IPS DF 4.7 (cell line): Measurements from ENCODE around the gene SATL1.
"Not testable (repeated sequence)": the region's sequence is repeated elsewhere in the genome, so short reads cannot be mapped to it uniquely, and the experiment has no call there.

ENCODE experiments used
- DNase-seq: peaks from one replicate; pipeline ENCODE4 v3.0.0-alpha.2; 2013; ENCODE audit warnings: low spot score; ENCODE audit errors: extremely low read depth

SATL1 gene

GRCh38 chrX:85109235-85109634 is 134.3 kb downstream of the SATL1 start:
- no peak for DNase-seq

- DNase-seq, result no peak
Measured at GRCh38 chrX:85108165-85108564, 135.4 kb downstream of the SATL1 start.

GRCh38 chrX:85107407-85107806 is 136.2 kb downstream of the SATL1 start:
- DNase-seq, result no peak

- no peak for DNase-seq
Measured at GRCh38 chrX:85089321-85089840, 154.2 kb downstream of the SATL1 start.

- DNase-seq, result no peak
Measured at GRCh38 chrX:85084770-85085393, 158.7 kb downstream of the SATL1 start.

- DNase-seq, result not testable (repeated sequence)
Measured at GRCh38 chrX:85077247-85077646, 166.3 kb downstream of the SATL1 start.

GRCh38 chrX:85065512-85066198 is 177.9 kb downstream of the SATL1 start:
- no peak for DNase-seq

- DNase-seq, result no peak
Measured at GRCh38 chrX:85052636-85053343, 190.8 kb downstream of the SATL1 start.

- DNase-seq, result no peak
Measured at GRCh38 chrX:85052205-85052604, 191.4 kb downstream of the SATL1 start.

- no peak for DNase-seq
Measured at GRCh38 chrX:85051627-85052026, 192.0 kb downstream of the SATL1 start.
